Activated CD4-positive, CD25-positive, alpha-beta regulatory T cell treated with anti-CD3 and anti-CD28 coated beads, Interleukin-2, amount 50 U/mL, for 16 hours (primary cell): ENCODE data around the gene SLC12A3.

Experiments
- DNase-seq: peaks from one replicate; pipeline ENCODE4 v3.0.0-alpha.2; 2020; ENCODE audit warnings: low read depth, low spot score

Gene SLC12A3

DNA sequence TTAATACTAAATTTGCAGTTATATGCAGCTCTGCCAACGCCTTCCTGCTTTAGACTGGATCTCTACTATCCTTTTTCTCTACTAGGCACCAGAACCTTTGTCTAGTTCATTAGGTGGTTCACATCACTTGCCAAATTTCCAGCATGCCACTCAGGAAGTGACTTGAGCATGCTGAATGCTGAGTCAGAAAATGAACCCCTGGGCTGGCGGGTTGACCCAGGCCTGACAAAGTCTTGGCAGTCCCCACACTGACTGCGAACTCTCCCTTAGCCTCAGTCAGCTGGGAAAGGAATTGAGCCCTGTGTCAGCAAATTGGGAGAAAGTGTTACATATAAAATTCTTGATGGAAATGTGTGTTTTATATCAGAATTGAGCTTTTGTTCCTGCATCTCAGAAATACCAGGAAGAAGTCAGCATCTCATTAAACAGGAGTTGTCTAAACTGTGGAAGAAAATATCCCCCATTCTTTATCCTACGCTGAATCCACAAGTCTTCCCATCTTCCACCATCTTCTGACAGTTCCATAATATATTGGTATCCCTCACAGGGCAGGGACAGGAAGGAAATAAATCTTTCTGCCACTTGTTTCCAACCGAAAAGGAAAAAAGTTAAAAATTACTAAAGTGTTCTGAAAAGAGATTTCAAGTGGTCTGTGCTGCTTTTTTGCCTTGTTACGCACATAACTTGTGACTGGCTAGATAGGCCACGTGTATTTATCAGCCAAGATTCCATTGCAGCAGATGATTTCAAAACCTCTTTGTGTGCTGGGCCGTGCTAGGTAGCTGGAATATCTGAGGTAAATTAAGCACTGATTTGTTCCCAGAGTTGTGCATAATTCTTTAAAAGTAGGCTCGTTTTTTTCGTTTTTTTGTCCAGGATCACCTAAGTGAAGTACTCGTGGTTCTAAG lies 16.7 kb upstream of the SLC12A3 start:
- no peak for DNase-seq

- DNase-seq = no peak
Measured at GRCh38 chr16:56848955-56849689, 15.9 kb upstream of the SLC12A3 start.

DNA sequence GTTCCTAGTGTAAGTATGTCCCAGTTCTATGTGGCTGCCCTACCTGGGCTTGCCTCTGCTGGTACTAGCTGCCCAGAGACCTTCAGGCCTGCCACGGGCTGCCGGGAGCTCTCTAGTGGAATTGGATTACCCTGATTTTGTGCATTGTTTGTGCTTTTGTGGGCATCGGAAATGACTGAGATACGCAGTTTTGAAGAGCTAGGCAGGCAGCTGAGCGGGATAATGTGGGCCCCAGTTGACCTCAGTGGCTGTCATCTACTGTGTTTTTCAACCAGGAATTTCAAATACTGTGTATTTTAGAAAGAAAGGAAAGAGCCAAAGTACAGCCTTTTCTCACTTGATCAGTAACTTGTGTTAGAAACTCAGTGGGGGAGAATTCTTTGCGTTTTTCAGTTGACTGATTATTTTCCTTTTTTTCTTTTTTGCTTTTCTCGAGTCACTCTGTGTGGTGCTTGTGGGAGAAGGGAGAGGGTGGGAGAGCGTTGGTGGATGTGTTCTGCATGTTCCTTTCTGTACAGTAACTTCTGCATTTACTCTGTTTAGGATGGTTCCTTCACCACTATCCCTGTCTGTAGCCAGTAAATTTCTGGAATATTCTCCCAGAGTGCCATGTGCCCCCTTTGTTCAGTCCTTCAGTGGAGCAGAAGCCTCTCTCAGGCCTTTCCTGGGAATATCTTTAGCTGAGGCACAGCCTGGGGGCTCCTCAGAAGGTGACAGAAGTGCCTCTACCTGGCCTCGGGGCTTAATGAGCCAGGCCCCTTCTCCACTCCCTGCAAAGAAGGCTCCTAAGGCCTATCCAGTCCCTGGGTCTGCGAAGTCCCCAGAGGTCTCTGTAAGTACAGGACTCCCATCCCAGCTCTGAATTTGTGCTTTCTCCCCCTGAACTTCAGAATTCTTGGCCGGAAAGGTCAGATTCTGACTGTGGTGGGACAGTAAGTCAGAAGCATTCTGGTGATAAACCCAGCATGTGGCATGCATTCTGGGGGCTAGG lies 15.0 kb upstream of the SLC12A3 start:
- no peak for DNase-seq

DNA sequence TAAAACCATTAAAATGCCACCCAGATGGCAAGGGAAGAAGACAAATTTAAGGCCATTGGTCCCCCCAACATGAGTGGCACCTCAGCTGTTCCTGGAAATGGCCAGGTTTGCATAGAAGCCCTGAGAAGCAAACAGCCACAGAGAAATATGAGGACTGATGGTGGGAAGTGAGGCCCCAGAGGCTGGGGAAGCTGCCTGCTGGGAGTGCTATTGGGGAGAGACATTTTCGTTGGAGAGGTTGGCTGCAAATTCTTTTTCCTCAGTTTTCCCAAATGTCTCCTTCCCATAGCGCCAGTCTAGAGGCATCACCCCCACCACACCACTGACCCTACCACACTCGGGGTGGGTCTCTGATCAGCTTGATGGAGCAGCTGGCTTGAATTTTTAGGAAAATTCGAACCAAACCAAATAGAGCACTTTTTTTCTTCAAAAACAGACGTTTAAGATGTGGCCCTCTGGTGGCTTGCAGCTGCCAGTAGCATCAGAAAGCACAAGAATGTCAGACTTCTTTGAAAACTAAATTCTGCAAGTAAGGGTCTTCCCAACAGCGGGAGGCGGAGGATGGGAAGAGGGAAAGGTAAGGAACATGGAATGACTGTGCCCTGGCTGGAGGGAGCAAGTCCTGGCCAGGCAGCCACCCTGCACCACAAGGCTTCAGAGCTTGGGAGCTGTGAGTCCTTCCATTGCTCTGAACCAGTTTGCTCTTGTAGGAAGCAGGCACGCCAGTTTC lies 13.2 kb upstream of the SLC12A3 start:
- DNase-seq = no peak

GRCh38 chr16:56852401-56852730 lies 12.6 kb upstream of the SLC12A3 start:
- no peak for DNase-seq

DNA sequence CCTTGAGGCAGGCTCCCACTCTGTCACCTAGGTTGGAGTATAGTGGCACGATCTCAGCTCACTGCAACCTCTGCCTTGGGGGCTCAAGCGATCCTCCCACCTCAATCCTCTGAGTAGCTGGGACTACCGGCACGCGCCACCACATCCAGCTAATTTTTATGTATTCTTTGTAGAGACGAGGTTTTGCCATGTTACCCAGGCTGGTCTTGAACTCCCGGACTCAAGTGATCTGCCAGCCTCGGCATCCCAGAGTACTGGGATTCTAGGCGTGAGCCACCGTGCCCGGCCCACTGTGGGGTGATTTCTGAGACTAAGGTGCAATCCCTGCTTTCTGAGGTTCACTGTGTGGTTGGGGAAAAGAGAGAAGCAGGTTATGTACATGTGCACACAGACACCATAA lies 12.0 kb upstream of the SLC12A3 start:
- no peak for DNase-seq

- DNase-seq = no peak
Measured at GRCh38 chr16:56855201-56855600, 9.8 kb upstream of the SLC12A3 start.

DNA sequence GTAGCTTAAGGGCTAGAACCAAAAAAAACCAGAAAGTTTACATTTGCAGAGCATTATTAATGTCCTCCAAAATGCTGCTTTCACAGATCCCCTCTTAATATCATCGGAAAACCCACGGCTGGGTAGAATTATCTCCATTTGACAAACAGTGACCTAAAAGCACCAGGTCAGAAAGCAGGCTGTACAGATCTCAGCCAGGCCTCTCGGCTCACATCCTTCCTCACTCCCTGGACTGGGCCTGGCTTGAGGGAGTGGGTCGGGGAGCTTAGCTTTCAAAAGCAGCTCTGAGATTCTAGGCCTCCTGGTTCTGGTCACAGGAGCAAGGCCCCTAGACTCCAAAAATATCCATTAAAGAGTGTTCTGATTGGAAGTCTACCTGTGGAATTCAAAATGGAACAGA lies 9.1 kb upstream of the SLC12A3 start:
- DNase-seq = no peak

- no peak for DNase-seq
Measured at GRCh38 chr16:56856876-56857447, 8.0 kb upstream of the SLC12A3 start.

DNA sequence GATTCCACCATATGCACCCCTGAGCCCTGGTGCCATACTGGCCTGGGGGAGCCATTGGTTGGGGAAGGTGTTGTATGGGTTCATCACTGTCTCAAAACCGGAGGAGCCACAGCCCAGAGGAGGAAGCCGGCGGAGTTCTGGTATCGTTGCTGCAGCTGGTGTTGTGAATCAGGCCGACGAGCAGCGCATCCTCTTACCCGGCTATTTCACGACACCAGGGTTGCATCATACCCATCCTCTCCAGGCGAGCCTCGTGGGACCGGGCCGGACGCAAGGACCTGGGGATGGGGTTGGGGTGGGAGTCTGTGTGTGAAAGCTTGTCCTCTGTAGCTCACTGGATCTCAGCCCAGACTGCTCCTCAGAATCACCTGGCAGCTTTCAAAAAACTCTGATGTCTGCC lies 6.6 kb upstream of the SLC12A3 start:
- no peak for DNase-seq

GRCh38 chr16:56859636-56860035 lies 5.4 kb upstream of the SLC12A3 start:
- no peak for DNase-seq

DNA sequence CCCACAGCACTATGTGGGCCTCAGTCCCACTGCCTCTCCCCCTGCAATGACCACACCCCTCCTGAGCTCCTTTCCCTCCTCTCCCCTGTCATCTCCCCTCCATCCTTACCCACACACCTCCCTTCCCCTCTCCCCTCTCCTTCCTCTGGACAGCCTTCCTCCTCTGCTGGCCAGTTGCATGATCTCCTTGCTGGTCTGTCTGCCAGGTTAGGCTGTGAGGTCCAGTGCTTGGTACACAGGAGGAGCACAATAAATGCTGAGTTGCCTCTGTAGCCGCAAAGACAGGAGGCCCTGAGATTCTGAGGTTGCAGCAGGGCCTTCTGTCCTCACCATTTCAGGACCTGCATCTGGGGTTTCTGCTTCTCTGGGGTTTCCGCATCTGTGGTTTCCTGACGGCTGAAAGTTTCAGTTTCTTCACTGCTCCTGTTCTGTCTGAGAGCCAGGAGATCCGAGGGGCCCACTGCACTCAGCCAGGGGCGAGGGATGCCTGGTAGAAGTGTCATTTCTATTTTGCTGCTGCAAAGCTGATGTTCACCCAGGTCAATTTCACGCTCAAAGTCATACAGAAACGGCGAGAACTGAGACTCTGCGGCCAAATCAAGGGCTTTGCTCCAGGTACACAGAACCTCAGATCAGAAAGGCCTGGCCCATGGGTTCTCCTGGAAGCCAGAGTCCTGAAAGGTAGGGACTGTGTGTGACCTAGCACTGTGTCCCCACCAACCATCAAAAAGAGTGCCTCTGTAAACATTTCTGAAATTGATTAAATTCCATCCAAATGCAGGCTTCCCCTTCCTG lies 4.6 kb upstream of the SLC12A3 start:
- no peak for DNase-seq

DNA sequence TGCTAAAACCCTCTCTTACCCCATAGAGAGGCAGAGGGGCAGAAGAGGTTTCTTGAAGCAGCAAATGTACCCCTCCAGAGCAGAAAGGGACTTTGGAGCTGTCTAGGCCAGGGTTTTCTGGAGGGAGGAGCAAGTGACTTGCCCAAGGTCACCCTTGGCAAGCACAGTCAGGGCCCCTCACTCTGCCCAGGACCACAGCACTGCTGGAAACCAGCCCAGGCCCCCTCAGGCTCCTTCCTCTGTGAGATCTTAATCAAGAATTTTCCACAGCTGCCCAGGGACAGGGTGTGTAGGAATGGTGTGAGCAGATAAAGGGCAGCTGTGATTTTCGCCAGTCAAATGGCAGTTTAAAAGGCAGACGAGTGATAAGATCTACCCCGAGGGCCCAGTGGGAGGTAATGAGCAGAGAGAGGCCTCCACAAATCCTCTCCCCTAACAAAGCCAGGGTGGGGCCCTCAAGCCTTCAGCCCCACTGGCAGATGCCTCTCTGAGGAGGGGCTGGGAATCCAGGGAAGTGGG lies 3.9 kb upstream of the SLC12A3 start:
- DNase-seq = no peak

- no peak for DNase-seq
Measured at GRCh38 chr16:56861756-56862155, 3.3 kb upstream of the SLC12A3 start.

DNA sequence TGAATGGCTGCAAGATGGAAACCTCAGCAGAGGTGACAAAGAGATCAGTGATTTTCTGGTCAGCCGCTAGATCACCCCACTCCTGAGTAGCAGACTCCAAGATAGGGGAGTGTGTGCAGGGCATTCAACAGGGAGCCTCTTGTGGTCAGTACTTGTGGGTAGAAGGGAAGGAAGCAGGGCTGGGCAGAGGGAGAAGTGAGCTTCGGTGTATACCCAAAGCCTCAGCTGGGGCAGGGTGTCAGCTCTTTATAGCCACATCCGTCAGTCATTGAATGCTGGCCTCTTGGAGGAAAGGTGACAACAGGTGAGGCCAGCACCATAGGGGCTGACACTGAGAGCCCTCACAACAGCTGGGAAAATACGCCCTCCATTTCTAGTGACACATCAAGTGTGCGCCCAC lies 2.2 kb upstream of the SLC12A3 start:
- DNase-seq = no peak

DNA sequence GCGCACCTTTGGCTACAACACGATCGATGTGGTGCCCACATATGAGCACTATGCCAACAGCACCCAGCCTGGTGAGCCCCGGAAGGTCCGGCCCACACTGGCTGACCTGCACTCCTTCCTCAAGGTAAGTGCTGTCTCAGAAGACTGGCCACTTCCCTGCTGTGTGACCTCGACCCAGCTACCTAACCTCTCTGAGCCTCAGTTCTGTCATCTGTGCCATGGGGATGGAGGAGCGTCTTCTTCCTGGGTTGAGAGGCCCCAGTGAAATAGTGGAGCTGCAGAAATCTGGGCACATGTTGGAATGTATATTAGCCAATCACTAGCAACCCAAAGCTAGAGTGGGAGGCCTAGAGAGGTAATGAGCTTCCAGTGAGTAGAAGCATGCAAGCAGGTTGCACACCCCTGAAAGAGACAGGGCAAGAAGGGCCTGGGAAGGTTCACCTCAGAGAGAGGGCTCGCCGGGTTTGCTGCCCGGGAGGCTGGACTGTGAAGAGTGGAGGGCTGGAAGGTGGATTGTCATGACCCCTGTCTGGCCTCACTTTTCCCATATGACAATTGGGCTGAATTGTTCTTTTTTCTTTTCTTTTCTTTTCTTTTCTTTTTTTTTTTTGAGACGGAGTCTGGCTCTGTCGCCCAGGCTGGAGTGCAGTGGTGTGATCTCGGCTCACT lies 521 bp downstream of the SLC12A3 start:
- no peak for DNase-seq

GRCh38 chr16:56866955-56867830 lies 2.2 kb downstream of the SLC12A3 start:
- peak; percentile 7 for DNase-seq

DNA sequence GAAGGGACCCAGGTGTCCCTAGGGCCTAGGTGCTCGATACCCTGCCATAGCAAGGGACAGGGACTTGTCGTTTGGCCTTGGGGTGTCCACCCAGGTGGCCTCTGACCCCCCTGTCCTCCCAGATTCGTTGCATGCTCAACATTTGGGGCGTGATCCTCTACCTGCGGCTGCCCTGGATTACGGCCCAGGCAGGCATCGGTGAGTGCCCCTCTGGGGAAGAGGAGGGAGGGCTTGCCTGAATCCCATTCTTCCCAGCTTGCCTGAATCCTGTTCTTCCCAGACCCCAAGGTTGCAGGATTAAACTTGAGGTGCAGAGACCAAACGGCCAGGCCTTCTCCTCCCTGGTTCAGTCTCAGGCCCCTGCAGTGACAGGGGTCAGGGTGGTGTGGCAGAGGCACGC lies 3.2 kb downstream of the SLC12A3 start:
- no peak for DNase-seq
